H1 (cell line): ENCODE data around the gene ZFAND6. TPM values are rescaled to one million over a fixed set of nuclear protein-coding genes. Genes with fewer than 3 reads are reported as not detected.

Experiments used
- KDM5A ChIP-seq: fragments of 200-600 bp; IDR thresholded peaks from 2 replicates; pipeline ENCODE4 v1.7.1; 2012; ENCODE audit warnings: mild to moderate bottlenecking, low read length, inconsistent platforms, mixed read lengths
- PHF8 ChIP-seq: fragments of 200-600 bp; sonication (generic); conservative IDR thresholded peaks from 2 replicates; pipeline ENCODE4 v1.7.1; 2012; ENCODE audit warnings: low read depth, mild to moderate bottlenecking, inconsistent platforms, low read length, moderate library complexity
- SIX5 ChIP-seq: IDR thresholded peaks from 2 replicates; pipeline ENCODE4 v1.6.1; 2011; ENCODE audit warnings: mild to moderate bottlenecking, low read depth, low read length
- polyA plus RNA-seq, 7 experiments: library from polyadenylated mRNA; depleted of rRNA in 3 of 7; stranded (reverse) in 5 of 7; unstranded in 2 of 7; fragments of >200 nt in 5 of 7; fragments of 200-250 nt in 2 of 7; gene quantifications; 1 replicate in 5 of 7; 2 replicates in 1 of 7; 4 replicates in 1 of 7; pipeline versions ENCODE4 v1.2.1 to v1.2.3, GENCODE V29; 2011 to 2013; ENCODE audit warnings: missing spikeins in 2 of 7, mixed read lengths in 2 of 7
- total RNA-seq: library from RNA; stranded (reverse); fragmentation: NEBNext Ultra II Directional; extraction: Animal tissue kit (Norgen Biotek cat#: 25700); gene quantifications from 2 replicates; pipeline ENCODE4 v1.2.1, GENCODE V29; 2021

Gene ZFAND6
- total and polyA plus RNA-seq, 2 of the 8 experiments (the other 6 are each of a cell fraction or from before 2014, with no cell fraction given), result 136 to 237 TPM

- TF ChIP-seq KDM5A, result no peak
- TF ChIP-seq SIX5, result no peak
- no peak for TF ChIP-seq PHF8
Observed at GRCh38 chr15:80159301-80159700, 99.8 kb downstream of the ZFAND6 start (continued).
